ES-I3 (cell line): Measurements from ENCODE around the gene FAM13A.
"Not testable (repeated sequence)": the region's sequence is repeated elsewhere in the genome, so short reads cannot be mapped to it uniquely, and the experiment has no call there.

Experiments used
- H3K36me3 ChIP-seq: 2 replicates; pipeline ENCODE4 v1.6.1; 2013; ENCODE audit warnings: mild to moderate bottlenecking, low read length, control low read depth, moderate library complexity; ENCODE audit not compliant: insufficient read depth
- H3K4me1 ChIP-seq: 2 replicates; pipeline ENCODE4 v1.6.1; 2013; ENCODE audit warnings: mild to moderate bottlenecking, control low read depth, low read length; ENCODE audit not compliant: insufficient read depth
- H3K9ac ChIP-seq: 2 replicates; pipeline ENCODE4 v1.6.1; 2013; ENCODE audit warnings: low read depth, mild to moderate bottlenecking, low read length, moderate library complexity
- H3K9me3 ChIP-seq: 2 replicates; pipeline ENCODE4 v1.6.1; 2013; ENCODE audit warnings: mild to moderate bottlenecking, low read length, moderate library complexity; ENCODE audit not compliant: control insufficient read depth, insufficient read depth

The FAM13A gene

DNA sequence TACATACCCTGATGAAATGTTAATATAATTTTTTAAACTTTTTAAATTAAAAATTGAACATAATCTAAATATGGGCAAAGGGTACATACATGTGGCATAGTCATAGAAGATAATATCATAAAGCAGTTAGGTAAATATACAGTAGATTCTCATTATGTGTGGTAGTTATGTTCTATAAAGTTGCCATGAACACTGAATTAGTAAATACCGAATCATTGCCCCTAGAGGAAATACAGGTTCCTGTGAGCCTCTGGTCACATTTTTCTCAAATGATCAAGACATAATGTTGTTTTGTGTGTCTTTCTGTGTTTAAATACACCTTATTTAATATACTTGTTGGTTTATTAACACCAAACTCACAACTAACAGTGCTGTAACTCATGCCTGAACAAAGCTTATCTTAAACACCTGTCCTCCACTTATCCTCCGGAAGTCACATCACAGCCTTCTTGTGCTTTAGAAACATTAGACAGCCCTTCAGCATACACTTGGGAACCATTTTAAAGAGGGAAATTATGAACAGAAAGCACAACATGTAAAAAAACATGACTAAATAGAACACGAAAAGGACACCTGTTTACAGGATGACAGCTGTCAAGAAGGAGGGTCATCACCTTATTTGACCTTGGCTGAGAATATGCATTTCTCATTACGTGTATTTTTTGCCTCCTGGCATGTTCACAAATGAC lies 190.0 kb downstream of the FAM13A start:
- no peaks in the 10 kb centered on the region for H3K36me3 ChIP-seq
- H3K9ac ChIP-seq: no peak overlapping the region
- H3K4me1 ChIP-seq: no peaks in the 10 kb centered on the region
- H3K9me3 ChIP-seq: no peaks in the 10 kb centered on the region

DNA sequence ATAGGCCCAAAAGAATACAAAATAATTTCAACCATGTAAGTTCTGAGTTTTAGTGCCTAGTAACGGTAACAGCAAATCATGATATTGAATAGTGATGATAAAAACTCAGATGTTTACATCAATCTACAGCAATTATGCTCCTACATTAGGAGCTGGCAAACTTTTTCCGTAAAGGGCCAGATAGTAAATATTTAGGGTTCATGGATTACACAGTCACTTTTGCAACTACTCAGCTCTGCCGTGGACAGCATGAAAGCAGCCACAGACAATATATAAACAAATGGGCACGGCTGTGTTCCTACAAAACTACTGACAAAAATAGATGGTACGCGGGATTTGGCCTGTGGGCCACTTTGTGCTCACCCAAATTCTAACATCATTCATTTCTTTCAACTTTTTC lies 191.5 kb downstream of the FAM13A start:
- H3K36me3 ChIP-seq: no peaks in the 10 kb centered on the region
- H3K4me1 ChIP-seq: no peaks in the 10 kb centered on the region
- no peaks in the 10 kb centered on the region for H3K9me3 ChIP-seq
- no peak overlapping the region for H3K9ac ChIP-seq

DNA sequence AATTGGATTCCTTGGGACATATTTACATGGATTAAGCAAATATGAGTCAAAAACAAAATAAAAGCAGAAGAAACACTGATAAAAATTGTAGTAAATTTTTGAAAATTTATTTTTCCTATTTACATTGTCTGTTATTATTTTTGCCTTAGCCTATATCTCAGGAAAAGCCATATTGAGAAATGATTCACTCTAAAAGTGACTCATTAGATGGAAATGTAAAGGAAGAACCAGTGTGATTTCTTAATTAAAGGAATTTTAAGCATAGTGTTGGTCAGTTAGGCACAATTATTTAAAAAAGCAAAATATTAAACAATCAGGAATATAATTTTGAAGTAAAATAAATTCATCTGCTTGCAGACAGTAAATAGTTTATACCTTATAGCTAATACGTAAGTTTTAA lies 191.9 kb downstream of the FAM13A start:
- Histone ChIP-seq H3K9ac (no peak overlapping the region), H3K9me3 (no peaks in the 10 kb centered on the region), H3K36me3 (no peaks in the 10 kb centered on the region), H3K4me1 (no peaks in the 10 kb centered on the region)

DNA sequence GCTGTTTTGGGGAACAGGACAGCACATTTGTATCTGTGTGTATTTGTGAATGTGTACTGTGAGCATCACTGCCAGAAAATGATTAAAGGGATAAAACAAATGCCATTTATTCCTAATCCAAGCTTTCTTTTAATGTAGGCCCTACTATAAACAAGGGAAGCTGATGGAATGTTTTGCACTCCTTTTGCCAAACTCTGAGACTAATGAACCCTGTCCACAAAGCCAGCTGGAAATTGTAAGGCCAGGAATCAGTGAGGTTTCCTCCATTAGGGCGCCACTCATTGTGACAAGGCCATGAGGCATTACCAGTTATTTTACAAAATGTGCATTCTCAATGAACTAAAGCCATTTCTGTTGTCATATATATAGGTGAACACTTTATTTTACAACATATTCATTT lies 196.4 kb downstream of the FAM13A start:
- Histone ChIP-seq H3K36me3 (no peaks in the 10 kb centered on the region), H3K9ac (no peak overlapping the region), H3K4me1 (no peaks in the 10 kb centered on the region), H3K9me3 (no peaks in the 10 kb centered on the region)

DNA sequence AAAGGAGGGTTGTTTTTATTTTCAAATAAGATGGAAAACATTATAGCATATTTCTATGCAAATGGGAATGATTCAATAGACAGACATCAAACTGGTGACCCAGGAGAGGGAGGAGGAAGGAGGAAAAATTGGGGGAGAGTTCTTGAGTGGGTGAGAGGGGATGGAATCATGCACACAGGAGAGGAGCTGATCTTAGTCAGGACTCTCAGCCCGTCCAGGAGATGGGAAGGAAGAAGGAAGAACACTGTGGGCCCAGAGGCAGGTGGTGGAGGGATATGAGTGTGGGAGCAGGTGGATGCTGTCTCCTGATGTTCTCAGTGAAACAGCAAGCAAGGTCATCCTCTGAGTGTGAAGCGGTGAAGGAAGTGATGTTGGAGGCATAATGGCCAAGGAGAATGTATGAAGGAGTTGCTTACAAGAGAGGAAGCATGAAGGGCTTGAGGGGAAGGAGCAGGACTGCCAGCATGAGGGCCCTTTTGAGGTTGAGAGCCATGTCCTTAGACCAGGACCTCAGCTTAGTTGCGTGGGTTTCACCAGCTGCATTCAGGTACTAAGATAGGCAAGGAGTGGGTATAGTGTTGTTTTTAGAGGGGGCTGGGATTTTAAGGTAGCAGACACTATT lies 197.7 kb downstream of the FAM13A start:
- Histone ChIP-seq H3K9me3 (no peaks in the 10 kb centered on the region), H3K36me3 (no peaks in the 10 kb centered on the region), H3K9ac (no peak overlapping the region), H3K4me1 (no peaks in the 10 kb centered on the region)

DNA sequence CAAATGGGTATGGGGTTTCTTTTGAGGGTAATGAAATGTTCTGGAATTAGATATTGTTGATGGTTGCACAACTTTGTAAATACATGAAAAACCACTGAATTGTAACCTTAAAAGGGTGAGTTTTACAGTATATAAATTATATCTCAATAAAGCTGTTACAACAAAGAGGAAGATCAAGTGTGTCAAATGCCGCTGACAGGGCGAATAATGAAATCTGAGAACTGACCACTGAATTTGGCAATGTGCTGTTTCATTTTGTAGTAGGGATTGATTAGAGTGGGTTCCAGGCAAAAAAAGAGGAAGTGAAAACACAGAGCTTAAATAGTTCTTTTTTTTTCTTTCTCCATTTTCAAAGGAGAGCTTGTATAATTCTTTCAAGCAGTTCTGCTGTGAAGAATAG lies 198.2 kb downstream of the FAM13A start:
- Histone ChIP-seq H3K4me1 (no peaks in the 10 kb centered on the region), H3K9ac (no peak overlapping the region), H3K9me3 (no peaks in the 10 kb centered on the region), H3K36me3 (no peaks in the 10 kb centered on the region)

DNA sequence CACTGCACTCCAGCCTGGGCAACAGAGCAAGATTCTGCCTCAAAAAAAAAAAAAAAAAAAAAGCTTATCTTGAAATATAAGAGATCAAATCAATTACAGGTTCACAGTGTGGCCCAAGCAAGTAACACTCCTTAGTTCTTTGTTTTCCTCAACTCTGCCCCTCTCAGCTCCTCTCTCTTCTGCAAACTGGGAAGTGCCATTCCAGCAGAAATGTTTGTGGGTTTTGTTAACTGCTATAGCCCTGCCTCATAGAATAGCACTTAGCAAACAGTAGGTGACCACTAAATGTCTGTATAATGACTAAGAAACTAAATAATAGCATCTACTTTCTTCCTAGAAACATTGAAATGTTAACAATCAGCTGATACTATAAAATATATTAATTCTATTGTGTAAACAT lies 199.4 kb downstream of the FAM13A start:
- Histone ChIP-seq H3K4me1 (no peaks in the 10 kb centered on the region), H3K9ac (no peak overlapping the region), H3K9me3 (no peaks in the 10 kb centered on the region), H3K36me3 (no peaks in the 10 kb centered on the region)

DNA sequence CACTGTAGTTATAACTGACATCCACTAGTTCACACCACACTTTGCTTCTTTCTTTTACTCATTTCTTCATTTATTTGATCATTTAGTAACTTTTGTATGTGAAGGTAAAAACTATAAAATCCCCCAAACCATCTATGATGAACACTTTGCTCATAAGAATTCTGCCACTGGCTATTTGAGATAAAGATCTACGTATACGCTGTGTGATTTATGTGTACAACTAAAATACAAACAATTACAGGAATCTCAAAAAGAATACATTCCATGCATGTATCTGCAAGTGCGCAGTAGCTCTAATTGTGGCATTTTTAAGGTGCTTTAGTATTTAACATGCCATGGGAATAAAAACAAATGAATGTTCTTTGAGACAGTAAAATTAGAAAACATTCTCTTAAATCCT lies 202.5 kb downstream of the FAM13A start:
- H3K4me1 ChIP-seq: no peaks in the 10 kb centered on the region
- H3K9me3 ChIP-seq: no peaks in the 10 kb centered on the region
- no peaks in the 10 kb centered on the region for H3K36me3 ChIP-seq
- no peak overlapping the region for H3K9ac ChIP-seq

DNA sequence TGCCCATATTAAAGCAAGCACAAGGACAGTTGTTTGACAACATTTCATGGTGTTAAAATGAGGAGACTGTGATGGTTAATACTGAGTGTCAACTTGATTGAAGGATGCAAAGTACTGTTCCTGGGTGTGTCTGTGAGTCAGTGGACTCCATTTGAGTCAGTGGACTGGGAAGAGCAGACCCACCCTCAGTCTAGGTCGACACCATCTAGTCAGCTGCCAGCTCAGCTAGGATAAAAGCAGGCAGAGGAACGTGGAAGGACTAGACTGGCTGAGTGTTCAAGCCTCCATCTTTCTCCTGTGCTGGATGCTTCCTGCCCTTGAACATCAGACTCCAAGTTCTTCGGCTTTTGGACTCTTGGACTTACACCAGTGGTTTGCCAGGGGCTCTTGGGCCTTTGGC lies 203.4 kb downstream of the FAM13A start:
- not testable (repeated sequence) for H3K9ac ChIP-seq, H3K4me1 ChIP-seq, H3K36me3 ChIP-seq, H3K9me3 ChIP-seq

DNA sequence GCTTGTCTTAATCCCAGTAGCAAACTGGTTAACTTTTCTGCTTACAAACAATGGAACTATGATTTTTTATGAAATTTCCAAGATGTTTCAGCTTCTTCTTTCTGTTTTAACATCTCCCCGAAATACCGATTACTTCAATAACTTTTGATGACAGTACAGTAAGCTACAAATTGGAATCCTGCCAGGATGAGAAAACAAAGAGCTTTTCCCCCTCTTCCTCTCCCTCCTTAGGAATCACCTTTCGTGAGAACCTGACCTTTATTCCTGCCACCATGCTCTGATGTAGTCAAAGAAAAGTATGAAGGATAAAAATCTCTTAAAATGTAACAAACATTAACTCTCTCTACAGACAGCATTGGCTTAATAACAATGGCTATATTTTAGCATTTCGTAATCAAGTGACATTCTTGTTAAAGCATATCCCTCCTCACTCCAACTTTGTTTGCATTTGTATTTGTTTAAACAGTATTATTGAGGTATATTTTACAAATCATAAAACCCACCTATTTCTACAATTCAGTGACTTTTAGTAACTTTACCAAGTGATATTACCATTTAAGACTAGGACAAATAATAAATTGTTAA lies 210.7 kb downstream of the FAM13A start:
- Histone ChIP-seq H3K9ac (no peak overlapping the region), H3K9me3 (no peaks in the 10 kb centered on the region), H3K36me3 (no peaks in the 10 kb centered on the region), H3K4me1 (peaks cover 5% of the 10 kb centered on the region; the same call in 1 of the 2 replicates)

DNA sequence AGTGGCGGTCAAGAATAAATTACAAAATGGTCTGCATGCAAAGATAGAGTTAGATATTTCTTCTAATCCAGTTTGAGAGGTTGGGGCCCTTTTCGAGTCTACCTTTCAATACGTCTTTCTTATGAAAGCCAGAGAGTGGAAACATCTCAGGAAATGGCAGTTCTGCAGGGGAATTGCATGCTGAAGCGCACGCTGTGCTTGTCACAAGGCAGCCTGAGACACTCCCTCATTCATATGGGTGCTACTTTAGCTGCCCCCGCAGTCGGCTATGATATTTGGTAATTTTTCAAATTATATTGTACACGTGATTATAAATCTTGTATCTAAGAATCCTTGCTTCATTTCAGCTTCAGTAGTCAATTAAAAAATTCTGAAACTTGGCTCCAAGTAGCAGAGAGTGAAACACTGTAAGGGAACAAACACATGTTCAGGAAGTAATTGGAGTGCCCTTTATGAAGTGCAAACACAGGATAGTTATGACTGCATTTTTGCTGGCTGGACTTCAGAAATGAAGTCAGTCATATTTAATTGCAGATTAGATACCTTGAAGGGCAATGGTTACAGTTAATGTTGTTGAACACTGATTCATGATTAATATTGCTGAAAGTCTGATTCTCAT lies 213.8 kb downstream of the FAM13A start:
- Histone ChIP-seq H3K9ac (no peak overlapping the region), H3K36me3 (no peaks in the 10 kb centered on the region), H3K9me3 (no peaks in the 10 kb centered on the region), H3K4me1 (peaks cover 5% of the 10 kb centered on the region; the same call in 1 of the 2 replicates)

DNA sequence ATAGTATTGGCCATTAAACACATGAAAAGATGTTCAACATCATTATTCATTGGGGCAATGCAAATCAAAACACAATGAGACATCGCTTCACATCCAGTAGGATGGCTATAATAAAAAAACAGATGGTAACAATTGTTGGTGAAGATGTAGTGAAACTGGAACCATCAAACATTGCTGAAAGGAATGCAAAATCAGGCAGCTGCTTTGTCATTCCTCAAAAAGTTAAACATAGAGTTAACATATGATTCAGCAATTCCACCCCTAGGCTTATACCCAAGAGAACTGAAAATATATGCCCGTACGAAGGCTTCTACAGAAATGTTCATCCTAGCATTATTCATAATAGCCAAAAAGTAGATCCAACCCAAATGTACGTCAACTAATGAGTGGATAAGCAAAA lies 215.3 kb downstream of the FAM13A start:
- Histone ChIP-seq H3K9ac (no peak overlapping the region), H3K9me3 (no peaks in the 10 kb centered on the region), H3K36me3 (no peaks in the 10 kb centered on the region), H3K4me1 (peaks cover 5% of the 10 kb centered on the region; the same call in 1 of the 2 replicates)

DNA sequence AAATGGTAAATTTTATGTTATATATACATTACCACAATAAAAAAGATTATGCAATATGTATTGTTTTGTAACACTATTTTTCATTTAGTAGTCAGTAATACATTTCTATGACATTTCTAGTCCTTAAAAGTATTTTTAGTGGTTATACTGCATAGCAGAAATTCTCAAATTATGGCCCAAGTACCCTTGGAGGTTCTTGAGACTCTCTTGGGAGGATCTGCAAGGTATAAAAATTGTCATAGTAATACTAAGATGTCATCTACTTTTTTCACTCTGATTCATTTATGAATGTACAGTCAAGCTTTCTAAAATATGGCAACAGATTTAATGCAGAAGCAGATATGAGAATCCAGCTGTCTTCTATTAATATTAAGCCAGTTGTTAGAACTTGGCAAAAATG lies 220.8 kb downstream of the FAM13A start:
- H3K36me3 ChIP-seq: no peaks in the 10 kb centered on the region
- H3K9ac ChIP-seq: no peak overlapping the region
- no peaks in the 10 kb centered on the region for H3K9me3 ChIP-seq
- no peaks in the 10 kb centered on the region for H3K4me1 ChIP-seq

DNA sequence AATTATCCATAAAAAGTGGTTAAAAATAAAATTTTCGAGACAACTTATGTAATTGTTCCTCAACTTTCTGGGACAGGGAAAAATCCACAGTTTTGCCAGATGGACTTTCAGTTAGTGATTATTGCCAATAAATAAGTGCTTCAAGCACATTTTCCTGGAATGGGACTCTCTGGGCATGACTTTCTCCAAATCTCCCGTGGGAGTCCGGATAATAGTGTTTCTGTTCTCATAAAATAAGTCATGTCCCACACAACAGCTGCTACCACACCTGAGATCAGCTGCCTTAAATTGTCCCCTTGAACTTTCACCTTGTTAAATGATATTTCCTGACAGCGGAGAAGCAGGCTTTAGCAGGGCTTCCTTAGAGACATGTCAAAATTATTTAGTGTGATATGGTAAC lies 226.0 kb downstream of the FAM13A start:
- Histone ChIP-seq H3K4me1 (no peaks in the 10 kb centered on the region), H3K9ac (no peak overlapping the region), H3K9me3 (no peaks in the 10 kb centered on the region), H3K36me3 (no peaks in the 10 kb centered on the region)

DNA sequence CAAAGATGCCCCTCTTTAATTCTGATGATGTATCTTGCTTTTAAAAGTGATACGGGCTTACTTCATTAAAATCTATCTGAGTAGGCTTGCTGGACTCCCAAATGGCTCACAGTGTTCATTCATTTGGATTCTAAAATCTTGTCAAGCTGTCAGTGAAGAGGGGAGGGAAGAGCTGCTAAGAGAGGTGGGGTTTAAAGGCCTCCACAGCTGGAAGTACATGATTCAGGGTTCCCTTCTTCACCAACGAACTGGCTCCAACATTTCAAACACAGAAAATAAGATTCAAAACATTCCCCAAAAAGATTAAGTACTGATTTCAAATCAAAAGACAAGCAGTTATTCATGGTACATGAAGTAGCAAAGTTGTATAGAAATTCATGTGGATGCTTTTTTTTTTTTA lies 226.4 kb downstream of the FAM13A start:
- H3K36me3 ChIP-seq: no peaks in the 10 kb centered on the region
- no peaks in the 10 kb centered on the region for H3K9me3 ChIP-seq
- H3K9ac ChIP-seq: no peak overlapping the region
- no peaks in the 10 kb centered on the region for H3K4me1 ChIP-seq
